A549 (cell line): ENCODE results near the gene AUH. TPM values are rescaled to one million over a fixed set of nuclear protein-coding genes. Genes with fewer than 3 reads are reported as not detected.

Experiments
- ATAC-seq, 2 experiments: fragments of 200-7000 bp in 1 of 2; fragments of >200 bp in 1 of 2; cut with Nextera tagmentation in 1 of 2; cut with Tn5 transposase in 1 of 2; 3 replicates each; pipeline versions ENCODE4 v1.8.0 to v1.9.1; 2018 to 2020; ENCODE audit warnings: mild to moderate bottlenecking in 1 of 2, moderate library complexity in 1 of 2
- CTCF ChIA-PET: fragments of 300-600 bp; sonication (Branson Sonifier 250); formaldehyde crosslinking; extraction: SDS; loops from one replicate; lab custom pipeline; 2021; ENCODE audit warnings: antibody characterized with exemption, inconsistent platforms; lab: Yijun Ruan, JAX
- POLR2A ChIA-PET: fragments of 350-600 bp; formaldehyde crosslinking; extraction: SDS; loops from one replicate; lab custom pipeline; 2021; ENCODE audit warnings: antibody characterized with exemption, inconsistent platforms; lab: Yijun Ruan, JAX
- DNase-seq, 2 experiments: peaks; one replicate each; pipeline versions ENCODE4 v3.0.0 to v3.0.0-alpha.2; 2011 to 2016; ENCODE audit warnings: low read depth in 1 of 2, low spot score in 1 of 2
- FAIRE-seq: peaks from 2 replicates; lab custom pipeline; 2011; peaks lifted over from hg19 to GRCh38; lab: Jason Lieb, UNC
- H3K27ac ChIP-seq, 2 experiments: fragments of >200 bp; sonication (Bioruptor Twin); formaldehyde crosslinking; 3 replicates each; pipeline ENCODE4 v1.5.1; 2016 to 2017
- H3K4me1 ChIP-seq: fragments of >200 bp; sonication (Bioruptor Twin); formaldehyde crosslinking; 3 replicates; pipeline ENCODE4 v1.6.1; 2016
- H3K4me2 ChIP-seq: fragments of >200 bp; sonication (Bioruptor Twin); formaldehyde crosslinking; 3 replicates; pipeline ENCODE4 v1.6.1; 2016
- H3K4me3 ChIP-seq: fragments of >200 bp; sonication (Bioruptor Twin); formaldehyde crosslinking; 3 replicates; pipeline ENCODE4 v1.5.1; 2016
- H3K9me3 ChIP-seq: fragments of >200 bp; sonication (Bioruptor Twin); formaldehyde crosslinking; 3 replicates; pipeline ENCODE4 v1.6.1; 2016
- ATOH8 ChIP-seq: fragments of 250-450 bp; sonication (Bioruptor Pico); IDR thresholded peaks from 2 replicates; pipeline ENCODE4 v1.5.0; 2020; ENCODE audit warnings: low read depth, mild to moderate bottlenecking, moderate library complexity
- CHD2 ChIP-seq: fragments of 150-350 bp; IDR thresholded peaks from 2 replicates; pipeline ENCODE4 v1.6.1; 2014; ENCODE audit warnings: low read length; ENCODE audit not compliant: partially characterized antibody
- CTCF ChIP-seq: fragments of >200 bp; sonication (Bioruptor Twin); formaldehyde crosslinking; IDR thresholded peaks from 3 replicates; pipeline ENCODE4 v1.5.1; 2016
- ELK1 ChIP-seq: fragments of 150-350 bp; IDR thresholded peaks from 2 replicates; pipeline ENCODE4 v1.6.1; 2014; ENCODE audit warnings: low read depth, mild to moderate bottlenecking, low read length
- GATA3 ChIP-seq: IDR thresholded peaks from 2 replicates; pipeline ENCODE4 v1.6.1; 2012; ENCODE audit warnings: borderline replicate concordance
- HES2 ChIP-seq: fragments of >200 bp; sonication (Bioruptor Twin); formaldehyde crosslinking; IDR thresholded peaks from 2 replicates; pipeline ENCODE4 v1.6.1; 2016
- HEYL ChIP-seq: fragments of 250-450 bp; sonication (Bioruptor Pico); IDR thresholded peaks from 2 replicates; pipeline ENCODE4 v1.8.0; 2021; ENCODE audit warnings: mild to moderate bottlenecking, moderate library complexity
- HOXB13 ChIP-seq: fragments of 250-450 bp; sonication (Bioruptor Pico); IDR thresholded peaks from 2 replicates; pipeline ENCODE4 v1.5.0; 2020; ENCODE audit warnings: low read depth, mild to moderate bottlenecking, moderate library complexity
- MAZ ChIP-seq: fragments of 150-350 bp; IDR thresholded peaks from 2 replicates; pipeline ENCODE4 v1.6.1; 2014; ENCODE audit warnings: antibody characterized with exemption, low read depth, low read length, borderline replicate concordance
- NFE2L2 ChIP-seq: fragments of 150-350 bp; conservative IDR thresholded peaks from 2 replicates; pipeline ENCODE4 v1.6.1; 2014; ENCODE audit warnings: low read length
- PHF8 ChIP-seq: fragments of 200-600 bp; sonication (generic); IDR thresholded peaks from 2 replicates; pipeline ENCODE4 v1.6.1; 2016; ENCODE audit warnings: low read depth, mild to moderate bottlenecking, antibody characterized with exemption, moderate library complexity, borderline replicate concordance
- POLR2A ChIP-seq: IDR thresholded peaks from 2 replicates; pipeline ENCODE4 v1.6.1; 2012; ENCODE audit warnings: mild to moderate bottlenecking, low read length
- REST ChIP-seq: fragments of 200-600 bp; sonication (generic); IDR thresholded peaks from 2 replicates; pipeline ENCODE4 v1.6.1; 2016; ENCODE audit warnings: antibody characterized with exemption, mild to moderate bottlenecking, moderate library complexity
- ZFP36 ChIP-seq: fragments of 450-650 bp; IDR thresholded peaks from 2 replicates; pipeline ENCODE4 v1.6.1; 2014; ENCODE audit warnings: borderline replicate concordance; ENCODE audit not compliant: partially characterized antibody
- WGBS: methylation state at CpG from one replicate; pipeline ENCODE4 v1.1.6; 2017; ENCODE audit errors: missing lambda C conversion rate; 5-methylcytosine and 5-hydroxymethylcytosine counted together
- polyA plus RNA-seq, 4 experiments: library from polyadenylated mRNA; depleted of rRNA in 3 of 4; stranded (reverse); fragments of >200 nt; fragmentation: RNase III in 1 of 4; extraction: RNeasy Plus Mini Kit Qiagen cat#74134 plus additional on column Dnase treatment in 1 of 4; gene quantifications; 2 replicates in 3 of 4; 3 replicates in 1 of 4; pipeline ENCODE4 v1.2.3, GENCODE V29; 2011 to 2017

Gene AUH
- polyA plus RNA-seq, 2 of the 4 experiments (the other 2 are of a cell fraction) = 11.1 to 15.9 TPM

- Histone ChIP-seq H3K9me3 (no peaks in the 10 kb centered on the region), H3K27ac (no peak overlapping the region), H3K4me2 (no peak overlapping the region), H3K4me3 (no peak overlapping the region), H3K4me1 (no peaks in the 10 kb centered on the region)
- FAIRE-seq (no peak), DNase-seq (no peak), ATAC-seq (no peak)
- POLR2A ChIA-PET = no interaction called here
- WGBS = 80% methylated on average over 1 of the region's 1 CpG
- CTCF ChIA-PET = interaction anchor here (0.7 kb wide), 1 partner anchor 283 kb away, joined by 5 read pairs; no protein-coding TSS in a partner anchor
- TF ChIP-seq ELK1 (no peak), HES2 (no peak), MAZ (no peak), CTCF (no peak), HEYL (CRISPR knock-in tag) (no peak), POLR2A (no peak), ZFP36 (no peak), PHF8 (no peak), NFE2L2 (no peak), CHD2 (no peak)
These were observed 45.6 kb downstream of the AUH start for GRCh38 chr9:91316093-91316492.

GRCh38 chr9:91315191-91315590 is 46.5 kb downstream of the AUH start:
- DNase-seq = no peak
- WGBS = 96% methylated on average over 5 of the region's 5 CpGs
- Histone ChIP-seq H3K4me1 (no peaks in the 10 kb centered on the region), H3K27ac (no peak overlapping the region), H3K9me3 (no peaks in the 10 kb centered on the region), H3K4me3 (no peak overlapping the region), H3K4me2 (no peak overlapping the region)
- no peak for FAIRE-seq
- ATAC-seq = no peak
- POLR2A ChIA-PET = no interaction called here
- CTCF ChIA-PET = interaction anchor here (0.6 to 1.0 kb wide), 3 partner anchors 21 to 282 kb away, joined by 3 to 5 read pairs (median 4); no protein-coding TSS in a partner anchor
- TF ChIP-seq ATOH8 (CRISPR knock-in tag) (no peak), GATA3 (no peak), HES2 (no peak), REST (no peak), MAZ (no peak), HOXB13 (no peak)
